ENCODE measurements around the gene GHRH. TPM values are rescaled to one million over a fixed set of nuclear protein-coding genes. Genes with fewer than 3 reads are reported as not detected.
A peak's percentile ranks its signal among the peaks of the same experiment; 100 is the strongest.

The GHRH gene
- total and polyA plus RNA-seq, 2 of the 4 experiments (the other 2 are of a cell fraction) = not detected

DNA sequence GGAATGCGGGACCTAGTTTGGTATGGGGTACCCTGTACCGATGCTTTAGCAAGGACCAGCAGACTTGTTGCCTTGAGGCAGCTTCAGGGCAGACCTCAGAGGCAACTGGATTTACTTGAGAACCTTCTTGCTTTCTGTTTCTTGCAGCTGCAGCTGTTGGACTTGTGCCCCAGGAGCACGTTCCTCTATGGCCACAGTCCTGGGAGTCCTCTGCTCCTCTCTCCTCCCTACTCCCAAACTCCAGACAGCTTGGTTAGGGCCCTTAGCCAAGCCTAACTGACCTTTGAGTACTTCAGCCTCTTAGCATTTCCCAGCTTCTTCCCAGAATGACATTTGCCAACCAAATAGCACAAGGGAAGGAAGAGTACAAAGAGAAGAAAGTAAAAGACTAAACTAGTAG is 34.7 kb downstream of the GHRH start:
- dilution Hi-C loops (cut with HindIII; ENCODE audit: low sequenced_read_pairs, unreplicated experiment) (no loop called here), in situ Hi-C loops (cut with MboI; ENCODE audit: low sequenced_read_pairs) (no loop called here), intact Hi-C loops (cut with micrococcal nuclease) (no loop called here)
- Histone ChIP-seq H3K4me2 (ENCODE audit: low read depth, low read length) (no peak overlapping the region), H3K56ac (ENCODE audit: extremely low read depth, insufficient read depth, low read length) (no peak overlapping the region), H3K14ac (replicated peaks; ENCODE audit: low read depth, low read length) (no peak overlapping the region), H4K91ac (ENCODE audit: insufficient read depth, low read depth, low read length) (no peak overlapping the region), H2BK5ac (ENCODE audit: low read depth, low read length, poor library complexity, severe bottlenecking) (no peak overlapping the region), H2BK15ac (ENCODE audit: low read depth, low read length) (no peak overlapping the region), H2AK5ac (ENCODE audit: low read depth, low read length) (no peak overlapping the region), H3K27me3 (ENCODE audit: control insufficient read depth, insufficient read depth, low read length) (no peaks in the 10 kb centered on the region), H2BK20ac (ENCODE audit: low read depth, low read length) (no peak overlapping the region), H4K8ac (ENCODE audit: low read depth in 2 of 2, low read length in 2 of 2) (no peak overlapping the region), H2AK9ac (replicated peaks; ENCODE audit: low read depth, low read length, poor library complexity) (no peak overlapping the region), H3K36me3 (ENCODE audit: control insufficient read depth, insufficient read depth, low read length) (peaks cover 60% of the 10 kb centered on the region), H3K9me3 (ENCODE audit: control insufficient read depth, insufficient read depth, low read length) (no peaks in the 10 kb centered on the region), H3K23ac (ENCODE audit: low read depth, low read length) (no peak overlapping the region), H3K18ac (ENCODE audit: low read depth, low read length) (no peak overlapping the region), H3K4me3 (ENCODE audit: insufficient read depth, low read depth, low read length) (no peak overlapping the region), H3K9ac (ENCODE audit: low read depth, low read length) (no peak overlapping the region), H3K4me1 (ENCODE audit: control insufficient read depth, insufficient read depth, low read length) (peaks cover 2% of the 10 kb centered on the region; the same call in 1 of the 2 replicates), H4K20me1 (ENCODE audit: insufficient read depth, low read length) (no peaks in the 10 kb centered on the region), H4K5ac (ENCODE audit: low read depth, low read length) (no peak overlapping the region), H3K4ac (ENCODE audit: low read depth, low read length) (no peak overlapping the region), H3K79me1 (ENCODE audit: low read depth in 1 of 2, low read length in 2 of 2) (peaks cover 10% of the 10 kb centered on the region in 2 experiments), H3K9me1 (ENCODE audit: insufficient read depth, low read length) (no peaks in the 10 kb centered on the region; the same call in 1 of the 2 replicates), H3K27ac (ENCODE audit: insufficient read depth, low read length) (no peak overlapping the region), H2BK120ac (ENCODE audit: low read depth, low read length) (no peak overlapping the region), H2AFZ (replicated peaks; ENCODE audit: low read length, poor library complexity) (no peak overlapping the region)
- WGBS, 2 experiments (ENCODE audit: extremely low coverage in 2 of 2, insufficient read length in 1 of 2) = 91% methylated on average over 3 of the region's 3 CpGs; no CpG with 5 or more reads in 1 of the 2 experiments
- no TSS peak for BruUV-seq (replicated peaks)
- ChIA-PET CTCF (no interaction called here), POLR2A (ENCODE audit: unreplicated experiment) (no interaction called here)
- DNase-seq (peak; percentile 21), ATAC-seq (ENCODE audit: low read depth) (no peak)
- no peak for TF ChIP-seq CHD1 (IDR thresholded peaks at IDR 0.05; ENCODE audit: low read depth, low read length)
- TF ChIP-seq RAD21 (IDR thresholded peaks at IDR 0.05; ENCODE audit: low read length) = no peak
- TF ChIP-seq, protein P1, sequence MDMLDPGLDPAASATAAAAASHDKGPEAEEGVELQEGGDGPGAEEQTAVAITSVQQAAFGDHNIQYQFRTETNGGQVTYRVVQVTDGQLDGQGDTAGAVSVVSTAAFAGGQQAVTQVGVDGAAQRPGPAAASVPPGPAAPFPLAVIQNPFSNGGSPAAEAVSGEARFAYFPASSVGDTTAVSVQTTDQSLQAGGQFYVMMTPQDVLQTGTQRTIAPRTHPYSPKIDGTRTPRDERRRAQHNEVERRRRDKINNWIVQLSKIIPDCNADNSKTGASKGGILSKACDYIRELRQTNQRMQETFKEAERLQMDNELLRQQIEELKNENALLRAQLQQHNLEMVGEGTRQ (IDR thresholded peaks at IDR 0.05; ENCODE audit: low read depth, low read length) = no peak
- no peak for TF ChIP-seq RFX5 (IDR thresholded peaks at IDR 0.05; ENCODE audit: low read depth, low read length)

Data from IMR-90 (cell line).